GM21390 (cell line): Measurements from ENCODE around the gene ENTPD8.
A peak's percentile ranks its signal among the peaks of the same experiment; 100 is the strongest.

Source experiments
- ATAC-seq: cut with Tn5 transposase; IDR thresholded peaks from one replicate; pipeline ENCODE4 v1.9.1; 2021; ENCODE audit not compliant: unreplicated experiment

The ENTPD8 gene

GRCh38 chr9:137441289-137441934, at the start of gene ENTPD8:
Gene ENTPD8, minus strand, starts transcription at chr9:137441357. Its CDS starts 3,072 bp downstream, at chr9:137438285.
- no peak for ATAC-seq

- no peak for ATAC-seq
Measured at GRCh38 chr9:137490532-137491186, 49.5 kb upstream of the ENTPD8 start.

- ATAC-seq: no peak
Measured at GRCh38 chr9:137488906-137489305, 47.7 kb upstream of the ENTPD8 start.

- no peak for ATAC-seq
Measured at GRCh38 chr9:137488327-137488653, 47.1 kb upstream of the ENTPD8 start.

GRCh38 chr9:137487454-137488326, 46.5 kb upstream of the ENTPD8 start:
- ATAC-seq: no peak

GRCh38 chr9:137486545-137487453, 45.6 kb upstream of the ENTPD8 start:
- ATAC-seq: no peak

- ATAC-seq: no peak
Measured at GRCh38 chr9:137486141-137486490, 45.0 kb upstream of the ENTPD8 start.

GRCh38 chr9:137485343-137486140, 44.4 kb upstream of the ENTPD8 start:
- ATAC-seq: no peak

GRCh38 chr9:137484551-137485315, 43.6 kb upstream of the ENTPD8 start:
- no peak for ATAC-seq

GRCh38 chr9:137482094-137482781, 41.1 kb upstream of the ENTPD8 start:
- ATAC-seq: peak; percentile 83

GRCh38 chr9:137480686-137481683, 39.8 kb upstream of the ENTPD8 start:
- no peak for ATAC-seq

GRCh38 chr9:137479892-137480685, 38.9 kb upstream of the ENTPD8 start:
- ATAC-seq: no peak

- ATAC-seq: no peak
Measured at GRCh38 chr9:137478962-137479861, 38.1 kb upstream of the ENTPD8 start.

- no peak for ATAC-seq
Measured at GRCh38 chr9:137478613-137478961, 37.4 kb upstream of the ENTPD8 start.

- no peak for ATAC-seq
Measured at GRCh38 chr9:137477778-137478612, 36.8 kb upstream of the ENTPD8 start.
